Stimulated activated effector memory CD8-positive, alpha-beta T cell treated with anti-CD3 and anti-CD28 coated beads, Interleukin-12 subunit alpha, Interleukin-12 subunit beta, amount 100 ng/mL, for 72 hours (primary cell): Measurements from ENCODE around the gene MGAT3.

Experiments
- ATAC-seq: fragments of 150-1000 bp; cut with Tn5 transposase; 2 replicates; pipeline ENCODE4 v1.10.0; 2021
- DNase-seq, 2 donors: peaks; one replicate each; pipeline ENCODE4 v3.0.0; 2021 to 2022; ENCODE audit warnings: low spot score in 2 of 2
- H3K27ac Mint-ChIP-seq: one replicate; pipeline ENCODE4 v1.8.0; 2022; ENCODE audit warnings: mild to moderate bottlenecking, mixed read lengths
- H3K36me3 Mint-ChIP-seq: one replicate; pipeline ENCODE4 v1.8.0; 2022; ENCODE audit warnings: mild to moderate bottlenecking, mixed read lengths
- H3K4me1 Mint-ChIP-seq: one replicate; pipeline ENCODE4 v1.8.0; 2022; ENCODE audit warnings: mixed read lengths
- H3K4me3 Mint-ChIP-seq: one replicate; pipeline ENCODE4 v1.8.0; 2022; ENCODE audit warnings: mild to moderate bottlenecking, mixed read lengths
- H3K9me3 Mint-ChIP-seq: one replicate; pipeline ENCODE4 v1.8.0; 2022; ENCODE audit warnings: mixed read lengths

Gene MGAT3

GRCh38 chr22:39537975-39538374 lies 81.2 kb downstream of the MGAT3 start:
- no peaks in the 10 kb centered on the region for H3K4me1 Mint-ChIP-seq
- H3K9me3 Mint-ChIP-seq: no peaks in the 10 kb centered on the region
- no peak overlapping the region for H3K27ac Mint-ChIP-seq
- no peaks in the 10 kb centered on the region for H3K36me3 Mint-ChIP-seq
- DNase-seq (no peak), ATAC-seq (no peak)
- no peak overlapping the region for H3K4me3 Mint-ChIP-seq
